H9 (cell line): ENCODE data around the gene JAKMIP1. TPM values are rescaled to one million over a fixed set of nuclear protein-coding genes. Genes with fewer than 3 reads are reported as not detected.

Experiments
- DNase-seq: peaks from one replicate; pipeline ENCODE4 v3.0.0-alpha.2; 2017
- H2AFZ ChIP-seq: one replicate; pipeline ENCODE4 v1.6.1; 2013; ENCODE audit warnings: mild to moderate bottlenecking, low read length, control low read depth, moderate library complexity
- H2AK5ac ChIP-seq: 2 replicates; pipeline ENCODE4 v1.6.1; 2013; ENCODE audit warnings: low read length, control low read depth, mixed read lengths; ENCODE audit not compliant: insufficient read length
- H2BK120ac ChIP-seq: one replicate; pipeline ENCODE4 v1.6.1; 2013; ENCODE audit warnings: low read depth, mild to moderate bottlenecking, low read length, control low read depth, inconsistent platforms; ENCODE audit not compliant: poor library complexity, severe bottlenecking
- H2BK12ac ChIP-seq: 2 replicates; pipeline ENCODE4 v1.6.1; 2013; ENCODE audit warnings: low read length, control low read depth, mixed read lengths, low read depth; ENCODE audit not compliant: insufficient read length
- H2BK15ac ChIP-seq: 2 replicates; pipeline ENCODE4 v1.6.1; 2013; ENCODE audit warnings: low read depth, low read length, control low read depth
- H2BK20ac ChIP-seq: one replicate; pipeline ENCODE4 v1.6.1; 2013; ENCODE audit warnings: low read depth, mild to moderate bottlenecking, low read length, control low read depth, inconsistent platforms; ENCODE audit not compliant: poor library complexity, severe bottlenecking
- H2BK5ac ChIP-seq: 2 replicates; pipeline ENCODE4 v1.6.1; 2013; ENCODE audit warnings: low read length, control low read depth, mixed read lengths; ENCODE audit not compliant: insufficient read length
- H3K14ac ChIP-seq: 2 replicates; pipeline ENCODE4 v1.6.1; 2013; ENCODE audit warnings: low read length, control low read depth; ENCODE audit not compliant: insufficient read depth
- H3K18ac ChIP-seq: 2 replicates; pipeline ENCODE4 v1.6.1; 2013; ENCODE audit warnings: low read depth, mild to moderate bottlenecking, mixed read lengths, low read length, control low read depth; ENCODE audit not compliant: insufficient read length
- H3K23ac ChIP-seq: 2 replicates; pipeline ENCODE4 v1.6.1; 2013; ENCODE audit warnings: low read length, control low read depth, mixed read lengths, low read depth; ENCODE audit not compliant: insufficient read length
- H3K23me2 ChIP-seq: 2 replicates; pipeline ENCODE4 v1.6.1; 2013; ENCODE audit warnings: low read depth, mild to moderate bottlenecking, mixed read lengths, low read length, control low read depth; ENCODE audit not compliant: insufficient read length, poor library complexity, severe bottlenecking
- H3K27ac ChIP-seq: 2 replicates; pipeline ENCODE4 v1.5.1; 2013; ENCODE audit warnings: low read length, control low read depth, mixed read lengths, low read depth; ENCODE audit not compliant: insufficient read length
- H3K27me3 ChIP-seq: 2 replicates; pipeline ENCODE4 v1.6.1; 2013; ENCODE audit warnings: low read length, control low read depth, inconsistent platforms; ENCODE audit not compliant: insufficient read depth
- H3K4ac ChIP-seq: 2 replicates; pipeline ENCODE4 v1.6.1; 2013; ENCODE audit warnings: low read depth, mild to moderate bottlenecking, control low read depth, inconsistent platforms, low read length, moderate library complexity
- H3K4me1 ChIP-seq: 2 replicates; pipeline ENCODE4 v1.6.1; 2013; ENCODE audit warnings: low read length, control low read depth, inconsistent platforms; ENCODE audit not compliant: insufficient read depth
- H3K4me2 ChIP-seq: 2 replicates; pipeline ENCODE4 v1.6.1; 2013; ENCODE audit warnings: low read length, control low read depth, mixed read lengths; ENCODE audit not compliant: insufficient read length, insufficient read depth
- H3K56ac ChIP-seq: 2 replicates; pipeline ENCODE4 v1.6.1; 2013; ENCODE audit warnings: low read depth, mild to moderate bottlenecking, mixed read lengths, low read length, control low read depth; ENCODE audit not compliant: insufficient read length
- H3K79me1 ChIP-seq: 2 replicates; pipeline ENCODE4 v1.6.1; 2013; ENCODE audit warnings: low read depth, mild to moderate bottlenecking, moderate library complexity, low read length, control low read depth, inconsistent platforms; ENCODE audit not compliant: insufficient read depth, poor library complexity, severe bottlenecking
- H3K79me2 ChIP-seq: 2 replicates; pipeline ENCODE4 v1.6.1; 2013; ENCODE audit warnings: low read length, control low read depth, inconsistent platforms; ENCODE audit not compliant: insufficient read depth
- H3K9ac ChIP-seq: 2 replicates; pipeline ENCODE4 v1.6.1; 2013; ENCODE audit warnings: low read length, control low read depth, mixed read lengths; ENCODE audit not compliant: insufficient read length; ENCODE audit errors: extremely low read depth
- H3K9me3 ChIP-seq: one replicate; pipeline ENCODE4 v1.6.1; 2013; ENCODE audit warnings: low read depth, low read length, inconsistent platforms; ENCODE audit not compliant: control insufficient read depth
- H3T11ph ChIP-seq: one replicate; pipeline ENCODE4 v1.6.1; 2013; ENCODE audit warnings: mild to moderate bottlenecking, low read length, control low read depth, inconsistent platforms
- H4K20me1 ChIP-seq: one replicate; pipeline ENCODE4 v1.6.1; 2013; ENCODE audit not compliant: control insufficient read depth, insufficient read length, insufficient read depth
- H4K5ac ChIP-seq: 2 replicates; pipeline ENCODE4 v1.6.1; 2013; ENCODE audit warnings: low read depth, mild to moderate bottlenecking, mixed read lengths, low read length, control low read depth; ENCODE audit not compliant: insufficient read length
- H4K8ac ChIP-seq: replicated peaks from 2 replicates; pipeline ENCODE4 v1.6.1; 2013; ENCODE audit warnings: low read length, control low read depth, mixed read lengths, low read depth; ENCODE audit not compliant: insufficient read length
- H4K91ac ChIP-seq: 2 replicates; pipeline ENCODE4 v1.6.1; 2013; ENCODE audit warnings: low read depth, mild to moderate bottlenecking, moderate library complexity, mixed read lengths, low read length, control low read depth; ENCODE audit not compliant: insufficient read length
- H3K27ac Mint-ChIP-seq, 3 experiments: 2 replicates in 2 of 3; 3 replicates in 1 of 3; pipeline ENCODE4 v1.8.0; 2020 to 2021; ENCODE audit warnings: mixed read lengths in 3 of 3, mild to moderate bottlenecking in 1 of 3, moderate library complexity in 1 of 3
- H3K27me3 Mint-ChIP-seq: 2 replicates; pipeline ENCODE4 v1.8.0; 2021; ENCODE audit warnings: low read depth, mild to moderate bottlenecking, moderate library complexity, mixed read lengths
- H3K36me3 Mint-ChIP-seq, 3 experiments: 2 replicates in 2 of 3; 3 replicates in 1 of 3; pipeline ENCODE4 v1.8.0; 2020 to 2021; ENCODE audit warnings: low read depth in 3 of 3, mixed read lengths in 3 of 3; ENCODE audit not compliant: insufficient read depth in 1 of 3
- H3K4me1 Mint-ChIP-seq, 2 experiments: 2 replicates each; pipeline ENCODE4 v1.8.0; 2020; ENCODE audit warnings: mixed read lengths in 2 of 2
- H3K4me3 Mint-ChIP-seq, 2 experiments: 2 replicates in 1 of 2; 3 replicates in 1 of 2; pipeline ENCODE4 v1.8.0; 2020 to 2021; ENCODE audit warnings: mild to moderate bottlenecking in 2 of 2, mixed read lengths in 2 of 2, moderate library complexity in 1 of 2
- H3K9me3 Mint-ChIP-seq, 2 experiments: 2 replicates in 1 of 2; 3 replicates in 1 of 2; pipeline ENCODE4 v1.8.0; 2020; ENCODE audit warnings: mild to moderate bottlenecking in 2 of 2, mixed read lengths in 2 of 2, moderate library complexity in 1 of 2
- CTCF ChIP-seq: fragments of 200-600 bp; sonication (generic); conservative IDR thresholded peaks from 3 replicates; pipeline ENCODE4 v1.8.0; 2021; ENCODE audit warnings: antibody characterized with exemption, mild to moderate bottlenecking
- WGBS: extraction: QIAGEN DNeasy Blood & Tissue Kit; methylation state at CpG from one replicate; pipeline ENCODE4 v1.1.7; 2013; ENCODE audit warnings: missing lambda C conversion rate, low lambda C conversion rate, mixed read lengths; ENCODE audit not compliant: insufficient read length; ENCODE audit errors: extremely low coverage; 5-methylcytosine and 5-hydroxymethylcytosine counted together
- total RNA-seq: library from RNA; stranded (reverse); gene quantifications from 2 replicates; pipeline ENCODE4 v1.2.1, GENCODE V29; 2021

The JAKMIP1 gene
- total RNA-seq, 1 experiment from 2014 or later = 1.5 TPM

GRCh38 chr4:6182376-6183280 lies 17.7 kb downstream of the JAKMIP1 start:
- no CpG with 5 or more reads among the region's 12 CpGs for WGBS
- Histone ChIP-seq H3K23ac (no peak overlapping the region), H4K91ac (no peak overlapping the region), H2AFZ (no peak overlapping the region), H3T11ph (no peak overlapping the region), H2BK20ac (no peak overlapping the region), H2BK15ac (no peak overlapping the region), H3K23me2 (no peaks in the 10 kb centered on the region), H3K27me3 (no peaks in the 10 kb centered on the region), H3K14ac (no peak overlapping the region), H2BK12ac (no peak overlapping the region), H3K4me2 (no peak overlapping the region), H3K18ac (no peak overlapping the region), H4K8ac (no peak overlapping the region), H3K9me3 (no peaks in the 10 kb centered on the region), H3K4me1 (no peaks in the 10 kb centered on the region; the same call in 1 of the 2 replicates), H3K27ac (no peak overlapping the region), H4K20me1 (no peaks in the 10 kb centered on the region), H3K79me1 (no peaks in the 10 kb centered on the region), H3K56ac (no peak overlapping the region), H3K79me2 (no peaks in the 10 kb centered on the region), H3K4ac (no peak overlapping the region), H2BK5ac (no peak overlapping the region), H3K9ac (no peak overlapping the region), H2AK5ac (no peak overlapping the region), H4K5ac (no peak overlapping the region), H2BK120ac (no peak overlapping the region)
- H3K4me3 Mint-ChIP-seq = no peak overlapping the region
- DNase-seq = no peak
- peaks cover 5% of the 10 kb centered on the region for H3K27me3 Mint-ChIP-seq
- H3K9me3 Mint-ChIP-seq = peaks cover 0 to 6% of the 10 kb centered on the region in 2 experiments; a peak in 3 of 5 replicates
- peaks cover 8 to 10% of the 10 kb centered on the region in 2 experiments for H3K4me1 Mint-ChIP-seq
- no peak for TF ChIP-seq CTCF
- H3K36me3 Mint-ChIP-seq = peaks cover 3 to 12% (median 9%) of the 10 kb centered on the region in 3 experiments; a peak in 4 of 7 replicates
- no peak overlapping the region; a peak in 1 of 7 replicates for H3K27ac Mint-ChIP-seq
